Measurements from ENCODE around the gene TESMIN. TPM values are rescaled to one million over a fixed set of nuclear protein-coding genes. Genes with fewer than 3 reads are reported as not detected.

The TESMIN gene
- total RNA-seq, 1 experiment from 2014 or later = 24.8 TPM

GRCh38 chr11:68669301-68670090 is 81.8 kb downstream of the TESMIN start:
- no peak overlapping the region for H2AFZ ChIP-seq (ENCODE audit: low read depth, low read length, poor library complexity, severe bottlenecking)
- H3K79me2 ChIP-seq (ENCODE audit: insufficient read depth, low read length) = no peaks in the 10 kb centered on the region
- ATAC-seq (no peak), DNase-seq (ENCODE audit: low read depth, low spot score) (no peak)
- no peak overlapping the region for H3K4me2 ChIP-seq (ENCODE audit: low read length)
- ChIA-PET RAD21 (ENCODE audit: low non-redundant PET in 1 of 2, low total read pairs in 2 of 2, uncharacterized antibody in 2 of 2, unreplicated experiment in 2 of 2) (no interaction called here), CTCF (no interaction called here), POLR2A (no interaction called here)
- intact Hi-C loops (cut with micrococcal nuclease) = no loop called here
- H3K9me3 ChIP-seq (ENCODE audit: control insufficient read depth in 1 of 2, insufficient read depth in 1 of 2, low read depth in 1 of 2, low read length in 2 of 2) = peaks cover 0 to 3% of the 10 kb centered on the region in 2 experiments; a peak in 1 of 4 replicates
- no peak overlapping the region for H3K27ac ChIP-seq (ENCODE audit: low read depth, low read length)
- BruUV-seq (replicated peaks) = no TSS peak
- H3K9me2 ChIP-seq (ENCODE audit: insufficient read depth) = no peaks in the 10 kb centered on the region
- TF ChIP-seq CEBPB (IDR thresholded peaks at IDR 0.05; ENCODE audit: low read depth) = no peak
- no peak for TF ChIP-seq CTCF (IDR thresholded peaks at IDR 0.05 in 2 of 3, conservative IDR thresholded peaks at IDR 0.05 in 1 of 3; ENCODE audit: borderline replicate concordance in 1 of 3, insufficient read depth in 1 of 3, low read depth in 2 of 3, low read length in 2 of 3)
- no peak for TF ChIP-seq ZBTB33 (IDR thresholded peaks at IDR 0.05; ENCODE audit: extremely low read depth, insufficient replicate concordance, low read length)
- no peak for TF ChIP-seq JUND (IDR thresholded peaks at IDR 0.05)
- no peak for TF ChIP-seq POLR2AphosphoS5 (IDR thresholded peaks at IDR 0.05; ENCODE audit: low read depth, low read length)
- no peak for TF ChIP-seq RAD21 (IDR thresholded peaks at IDR 0.05; ENCODE audit: low read depth)
- TF ChIP-seq, protein P1, sequence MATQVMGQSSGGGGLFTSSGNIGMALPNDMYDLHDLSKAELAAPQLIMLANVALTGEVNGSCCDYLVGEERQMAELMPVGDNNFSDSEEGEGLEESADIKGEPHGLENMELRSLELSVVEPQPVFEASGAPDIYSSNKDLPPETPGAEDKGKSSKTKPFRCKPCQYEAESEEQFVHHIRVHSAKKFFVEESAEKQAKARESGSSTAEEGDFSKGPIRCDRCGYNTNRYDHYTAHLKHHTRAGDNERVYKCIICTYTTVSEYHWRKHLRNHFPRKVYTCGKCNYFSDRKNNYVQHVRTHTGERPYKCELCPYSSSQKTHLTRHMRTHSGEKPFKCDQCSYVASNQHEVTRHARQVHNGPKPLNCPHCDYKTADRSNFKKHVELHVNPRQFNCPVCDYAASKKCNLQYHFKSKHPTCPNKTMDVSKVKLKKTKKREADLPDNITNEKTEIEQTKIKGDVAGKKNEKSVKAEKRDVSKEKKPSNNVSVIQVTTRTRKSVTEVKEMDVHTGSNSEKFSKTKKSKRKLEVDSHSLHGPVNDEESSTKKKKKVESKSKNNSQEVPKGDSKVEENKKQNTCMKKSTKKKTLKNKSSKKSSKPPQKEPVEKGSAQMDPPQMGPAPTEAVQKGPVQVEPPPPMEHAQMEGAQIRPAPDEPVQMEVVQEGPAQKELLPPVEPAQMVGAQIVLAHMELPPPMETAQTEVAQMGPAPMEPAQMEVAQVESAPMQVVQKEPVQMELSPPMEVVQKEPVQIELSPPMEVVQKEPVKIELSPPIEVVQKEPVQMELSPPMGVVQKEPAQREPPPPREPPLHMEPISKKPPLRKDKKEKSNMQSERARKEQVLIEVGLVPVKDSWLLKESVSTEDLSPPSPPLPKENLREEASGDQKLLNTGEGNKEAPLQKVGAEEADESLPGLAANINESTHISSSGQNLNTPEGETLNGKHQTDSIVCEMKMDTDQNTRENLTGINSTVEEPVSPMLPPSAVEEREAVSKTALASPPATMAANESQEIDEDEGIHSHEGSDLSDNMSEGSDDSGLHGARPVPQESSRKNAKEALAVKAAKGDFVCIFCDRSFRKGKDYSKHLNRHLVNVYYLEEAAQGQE (IDR thresholded peaks at IDR 0.05; ENCODE audit: low read depth) = no peak
- TF ChIP-seq ZFX (IDR thresholded peaks at IDR 0.05) = no peak
- TF ChIP-seq MAX (IDR thresholded peaks at IDR 0.05) = no peak
- TF ChIP-seq POLR2A (IDR thresholded peaks at IDR 0.05; ENCODE audit: borderline replicate concordance, extremely low read depth, insufficient read depth, insufficient read length) = no peak
- TF ChIP-seq SP1 (IDR thresholded peaks at IDR 0.05; ENCODE audit: low read depth) = no peak
- no peak for TF ChIP-seq ATF3 (IDR thresholded peaks at IDR 0.05)
- TF ChIP-seq CBX3 (IDR thresholded peaks at IDR 0.05; ENCODE audit: low read depth) = no peak
- TF ChIP-seq EGR1 (IDR thresholded peaks at IDR 0.05; ENCODE audit: low read depth) = no peak
- no peaks in the 10 kb centered on the region; the same call in 1 of the 2 replicates for H3K27me3 ChIP-seq (ENCODE audit: insufficient read depth, low read length)
- no peaks in the 10 kb centered on the region for H3K36me3 ChIP-seq (ENCODE audit: control insufficient read depth in 1 of 2, insufficient read depth in 2 of 2, low read length in 2 of 2)
- H3K4me1 ChIP-seq (ENCODE audit: control insufficient read depth in 1 of 2, insufficient read depth in 2 of 2, low read length in 2 of 2) = no peaks in the 10 kb centered on the region
- no peak overlapping the region for H3K9ac ChIP-seq (ENCODE audit: low read length)
- H4K20me1 ChIP-seq (ENCODE audit: insufficient read depth) = no peaks in the 10 kb centered on the region
- H3K4me3 ChIP-seq (replicated peaks in 1 of 2; ENCODE audit: low read depth in 1 of 2, low read length in 2 of 2) = no peak overlapping the region
